Activated CD4-positive, alpha-beta memory T cell treated with anti-CD3 and anti-CD28 coated beads for 36 hours (primary cell): ENCODE measurements around the gene ADAM8. TPM values are rescaled to one million over a fixed set of nuclear protein-coding genes. Genes with fewer than 3 reads are reported as not detected.
"Not testable (repeated sequence)": the region's sequence is repeated elsewhere in the genome, so short reads cannot be mapped to it uniquely, and the experiment has no call there.

Experiments used
- CTCF ChIA-PET: fragments of 350-600 bp; sonication (Branson Sonifier 250); formaldehyde crosslinking; loops from one replicate; lab custom pipeline; 2021; ENCODE audit warnings: antibody characterized with exemption, inconsistent platforms; lab: Charles Lee
- POLR2A ChIA-PET: fragments of 350-600 bp; sonication (Branson Sonifier 250); formaldehyde crosslinking; loops from one replicate; lab custom pipeline; 2021; ENCODE audit warnings: antibody characterized with exemption; lab: Charles Lee
- DNase-seq: peaks from one replicate; pipeline ENCODE4 v3.0.0-alpha.2; 2020
- H3K27ac Mint-ChIP-seq: one replicate; pipeline ENCODE4 v1.8.0; 2021; ENCODE audit warnings: mixed read lengths
- H3K27me3 Mint-ChIP-seq: one replicate; pipeline ENCODE4 v1.8.0; 2021; ENCODE audit warnings: mixed read lengths
- H3K36me3 Mint-ChIP-seq: one replicate; pipeline ENCODE4 v1.8.0; 2021; ENCODE audit warnings: mixed read lengths
- H3K4me1 Mint-ChIP-seq: one replicate; pipeline ENCODE4 v1.8.0; 2021; ENCODE audit warnings: low read depth, mixed read lengths
- H3K4me3 Mint-ChIP-seq: one replicate; pipeline ENCODE4 v1.8.0; 2021; ENCODE audit warnings: mild to moderate bottlenecking, mixed read lengths
- H3K9me3 Mint-ChIP-seq: one replicate; pipeline ENCODE4 v1.8.0; 2021; ENCODE audit warnings: mixed read lengths
- intact Hi-C: fragments of 100-400 bp; cut with micrococcal nuclease; formaldehyde crosslinking; loops from one replicate; pipeline ENCODE4 v1.15.1; 2023
- total RNA-seq, 2 experiments: library from RNA; stranded (reverse); gene quantifications; one replicate each; pipeline ENCODE4 v1.2.3, GENCODE V29; 2021

ADAM8 gene
- total RNA-seq, 2 experiments from 2014 or later: 160 to 165 TPM

DNA sequence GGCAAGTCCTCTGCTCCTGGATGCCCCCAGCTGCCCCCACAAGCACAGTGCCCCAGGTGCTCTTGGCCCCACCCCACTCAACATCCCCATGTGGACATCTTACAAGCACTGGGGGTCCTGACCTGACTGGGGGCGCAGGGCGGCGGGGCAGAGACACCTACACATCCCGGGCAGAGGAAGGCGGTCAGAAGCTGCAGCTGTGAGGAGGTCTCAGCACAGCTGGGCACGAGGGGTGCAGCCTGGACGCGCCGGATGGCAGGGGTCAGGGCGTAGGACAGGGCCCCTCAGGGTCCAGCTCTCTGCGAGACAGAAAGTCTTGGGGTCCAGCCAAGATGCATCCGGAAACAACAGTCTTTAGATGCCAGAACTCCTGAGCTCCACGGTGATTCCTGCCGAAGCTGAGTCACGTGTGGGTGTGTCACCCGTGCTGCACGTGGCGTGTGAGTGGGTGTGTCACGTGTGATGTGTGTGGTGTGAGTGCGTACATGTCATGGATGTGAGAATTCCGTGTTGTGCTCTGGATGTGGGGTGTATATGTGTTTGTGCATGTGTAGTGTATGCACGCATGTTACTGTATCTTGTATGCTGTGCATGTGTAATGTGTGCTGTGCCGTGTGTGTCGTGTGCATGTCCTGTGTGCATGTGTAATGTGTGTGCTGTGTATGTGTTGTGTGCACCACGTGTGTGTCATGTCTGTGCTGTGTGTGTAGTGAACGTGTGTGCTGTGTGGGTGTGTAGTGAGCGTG lies 33.9 kb downstream of the ADAM8 start:
- DNase-seq: no peak
- intact Hi-C loops: no loop called here
- Mint-ChIP-seq H3K27ac (peak overlapping the region; percentile 16), H3K4me3 (no peak overlapping the region), H3K4me1 (peaks cover 17% of the 10 kb centered on the region), H3K27me3 (peaks cover 36% of the 10 kb centered on the region), H3K36me3 (no peaks in the 10 kb centered on the region), H3K9me3 (no peaks in the 10 kb centered on the region)
- ChIA-PET CTCF (interaction anchor here (0.5 to 2.6 kb wide), 2 partner anchors 19 to 99 kb away, joined by 3 to 8 read pairs; no protein-coding TSS in a partner anchor), POLR2A (no interaction called here)

DNA sequence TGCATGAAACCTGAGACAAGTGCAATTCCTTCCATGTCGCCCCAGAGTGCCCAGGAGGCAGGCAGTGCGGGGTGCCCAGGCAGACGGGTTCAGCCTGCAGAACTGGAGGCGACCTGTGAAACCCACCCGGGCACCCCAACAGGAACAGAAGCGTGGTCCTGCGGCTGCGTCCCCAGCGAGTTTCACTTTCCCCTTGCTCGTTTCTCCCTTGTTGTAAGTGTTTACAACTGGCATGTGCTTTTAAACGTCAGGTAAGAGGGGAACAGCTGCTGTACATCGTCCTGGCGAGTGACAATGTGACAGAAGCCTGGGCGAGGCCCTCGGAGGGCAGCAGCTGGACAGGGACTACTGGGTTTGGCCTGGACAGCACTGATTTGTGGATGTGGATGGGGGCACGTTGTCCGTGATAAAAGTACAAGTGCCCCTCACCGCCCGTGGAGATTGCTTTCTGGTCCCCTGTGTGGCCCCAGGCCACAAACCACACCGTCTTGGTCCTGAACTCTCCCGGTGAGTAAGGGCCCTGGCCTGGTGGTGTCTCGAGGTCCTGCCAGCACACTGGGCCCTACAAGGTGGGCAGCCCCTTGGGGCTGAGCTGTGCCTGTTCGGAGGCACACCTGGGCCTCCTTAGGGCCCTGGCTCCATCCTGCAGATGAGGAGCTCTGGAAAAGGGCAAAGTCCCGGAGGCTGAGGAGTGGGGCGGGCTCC lies 35.0 kb downstream of the ADAM8 start:
- Mint-ChIP-seq H3K4me3 (no peak overlapping the region), H3K36me3 (no peaks in the 10 kb centered on the region), H3K27me3 (peaks cover 36% of the 10 kb centered on the region), H3K27ac (no peak overlapping the region), H3K9me3 (no peaks in the 10 kb centered on the region), H3K4me1 (peaks cover 17% of the 10 kb centered on the region)
- CTCF ChIA-PET: interaction anchor here (2.6 kb wide), 1 partner anchor 98 kb away, joined by 8 read pairs; no protein-coding TSS in a partner anchor
- DNase-seq: no peak
- intact Hi-C loops: no loop called here
- POLR2A ChIA-PET: no interaction called here

DNA sequence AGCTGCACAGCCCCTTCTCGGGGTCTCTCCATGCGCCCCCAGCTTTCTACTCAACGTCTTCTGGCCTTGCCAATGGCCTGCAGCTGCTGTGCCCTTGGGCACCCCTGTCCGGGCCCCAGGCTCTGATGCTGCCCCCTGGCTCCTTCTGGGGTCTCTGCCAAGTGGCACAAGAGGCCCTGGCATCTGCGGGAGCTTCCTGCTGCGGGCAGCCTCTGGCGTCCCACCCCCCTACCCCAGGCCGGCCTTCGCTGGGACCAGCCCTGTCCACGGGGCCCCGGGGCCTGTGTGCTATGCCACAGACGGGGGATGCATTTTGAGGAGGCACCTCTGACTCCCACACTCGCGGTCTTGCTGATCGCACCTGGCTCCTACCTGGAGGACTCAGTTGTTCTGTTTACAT lies 36.7 kb downstream of the ADAM8 start:
- intact Hi-C loops: no loop called here
- no peaks in the 10 kb centered on the region for H3K9me3 Mint-ChIP-seq
- peaks cover 39% of the 10 kb centered on the region for H3K27me3 Mint-ChIP-seq
- no peaks in the 10 kb centered on the region for H3K36me3 Mint-ChIP-seq
- H3K27ac Mint-ChIP-seq: no peak overlapping the region
- H3K4me3 Mint-ChIP-seq: no peak overlapping the region
- ChIA-PET POLR2A (no interaction called here), CTCF (no interaction called here)
- no peak for DNase-seq
- peaks cover 22% of the 10 kb centered on the region for H3K4me1 Mint-ChIP-seq

DNA sequence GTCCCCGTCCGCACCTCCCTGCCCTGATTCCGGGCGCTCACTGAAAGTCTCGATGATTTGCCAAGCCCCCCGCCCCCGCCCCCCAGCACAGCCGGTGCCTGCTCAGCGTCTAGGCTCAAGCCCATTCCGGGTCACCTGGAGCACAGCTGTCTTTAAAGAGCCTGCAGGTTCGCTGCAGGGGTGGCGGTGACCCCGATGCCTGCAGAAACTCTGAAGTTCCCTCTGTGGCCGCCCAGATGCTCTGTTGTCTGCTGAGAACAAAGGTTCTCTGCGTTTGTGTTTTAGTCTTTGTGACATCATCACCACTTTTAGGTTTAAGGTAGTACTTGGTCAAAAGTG lies 38.2 kb downstream of the ADAM8 start:
- Mint-ChIP-seq H3K27me3 (peaks cover 48% of the 10 kb centered on the region), H3K27ac (no peak overlapping the region), H3K36me3 (no peaks in the 10 kb centered on the region), H3K9me3 (no peaks in the 10 kb centered on the region), H3K4me1 (peaks cover 25% of the 10 kb centered on the region), H3K4me3 (no peak overlapping the region)
- CTCF ChIA-PET: no interaction called here
- DNase-seq: no peak
- POLR2A ChIA-PET: no interaction called here
- intact Hi-C loops: no loop called here

DNA sequence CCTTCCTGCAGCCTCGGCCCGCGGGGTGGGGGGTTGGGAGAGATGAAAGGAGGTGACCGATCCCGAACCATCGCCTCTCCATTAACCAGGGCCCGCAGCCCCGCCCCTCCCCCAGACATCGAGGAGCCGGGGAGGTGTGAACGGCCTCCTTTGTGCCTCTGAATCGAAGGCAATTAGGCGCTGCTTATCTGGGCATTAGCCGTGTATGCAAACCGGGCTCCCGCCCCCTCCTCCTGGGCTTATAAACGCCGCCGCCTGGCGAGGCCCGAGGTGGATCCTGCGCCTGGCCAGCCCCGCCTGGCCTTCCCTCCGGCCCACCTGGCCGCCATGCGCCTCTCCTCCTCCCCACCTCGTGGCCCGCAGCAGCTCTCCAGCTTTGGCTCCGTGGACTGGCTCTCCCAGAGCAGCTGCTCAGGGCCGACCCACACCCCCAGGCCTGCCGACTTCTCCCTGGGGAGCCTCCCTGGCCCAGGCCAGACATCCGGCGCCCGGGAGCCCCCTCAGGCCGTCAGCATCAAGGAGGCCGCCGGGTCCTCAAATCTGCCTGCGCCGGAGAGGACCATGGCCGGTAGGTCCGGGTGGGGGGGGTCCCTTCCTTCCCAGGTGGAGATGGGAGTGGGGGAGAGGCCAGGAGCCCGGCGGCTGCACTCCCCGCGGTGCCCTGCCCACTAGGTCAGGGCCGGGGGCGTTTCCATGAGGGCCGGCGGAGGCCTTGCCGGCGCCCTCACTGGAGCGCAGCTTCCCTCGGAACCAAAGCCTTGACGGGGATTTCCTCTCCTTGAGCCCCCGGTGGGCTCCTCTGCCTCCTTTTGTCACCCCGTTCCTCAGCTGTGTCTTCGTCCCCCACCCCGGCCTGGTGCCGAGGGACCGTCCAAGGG lies 38.8 kb downstream of the ADAM8 start, which contains the start of gene VENTX:
Gene VENTX, plus strand, starts transcription at position 268 of the 878 bp plus-strand sequence. Its CDS starts 60 bp downstream, at position 328.
- ChIA-PET CTCF (no interaction called here), POLR2A (no interaction called here)
- intact Hi-C loops: no loop called here

DNA sequence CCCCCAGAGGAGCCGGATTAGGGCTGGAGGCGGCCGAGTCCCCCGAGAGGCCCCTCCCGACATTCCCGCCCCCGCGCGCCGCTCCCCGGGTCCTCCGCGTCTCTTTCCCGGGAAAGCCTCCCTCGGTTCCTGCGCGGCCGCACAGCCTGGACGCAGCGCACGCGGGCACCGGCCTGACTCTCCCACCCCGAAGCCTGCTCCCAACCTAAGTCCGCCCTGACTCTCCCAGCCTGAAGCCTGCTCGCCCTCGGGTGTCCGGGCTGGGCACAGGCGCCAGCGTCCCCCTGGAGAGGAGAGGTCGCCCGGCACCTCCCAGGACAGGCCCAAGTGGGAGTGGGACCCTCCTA lies 39.5 kb downstream of the ADAM8 start:
- intact Hi-C loops: no loop called here
- H3K27me3 Mint-ChIP-seq: peaks cover 46% of the 10 kb centered on the region

More for the DNA sequence above, 38.8 kb downstream of the ADAM8 start, which contains the start of gene VENTX:
- peaks cover 25% of the 10 kb centered on the region for H3K4me1 Mint-ChIP-seq
- no peak within 1 kb of the TSS for H3K4me3 Mint-ChIP-seq
- peaks cover 48% of the 10 kb centered on the region for H3K27me3 Mint-ChIP-seq
- DNase-seq: no peak
- H3K27ac Mint-ChIP-seq: no peak within 1 kb of the TSS
- H3K36me3 Mint-ChIP-seq: no peaks in the 10 kb centered on the region
- no peaks in the 10 kb centered on the region for H3K9me3 Mint-ChIP-seq

DNA sequence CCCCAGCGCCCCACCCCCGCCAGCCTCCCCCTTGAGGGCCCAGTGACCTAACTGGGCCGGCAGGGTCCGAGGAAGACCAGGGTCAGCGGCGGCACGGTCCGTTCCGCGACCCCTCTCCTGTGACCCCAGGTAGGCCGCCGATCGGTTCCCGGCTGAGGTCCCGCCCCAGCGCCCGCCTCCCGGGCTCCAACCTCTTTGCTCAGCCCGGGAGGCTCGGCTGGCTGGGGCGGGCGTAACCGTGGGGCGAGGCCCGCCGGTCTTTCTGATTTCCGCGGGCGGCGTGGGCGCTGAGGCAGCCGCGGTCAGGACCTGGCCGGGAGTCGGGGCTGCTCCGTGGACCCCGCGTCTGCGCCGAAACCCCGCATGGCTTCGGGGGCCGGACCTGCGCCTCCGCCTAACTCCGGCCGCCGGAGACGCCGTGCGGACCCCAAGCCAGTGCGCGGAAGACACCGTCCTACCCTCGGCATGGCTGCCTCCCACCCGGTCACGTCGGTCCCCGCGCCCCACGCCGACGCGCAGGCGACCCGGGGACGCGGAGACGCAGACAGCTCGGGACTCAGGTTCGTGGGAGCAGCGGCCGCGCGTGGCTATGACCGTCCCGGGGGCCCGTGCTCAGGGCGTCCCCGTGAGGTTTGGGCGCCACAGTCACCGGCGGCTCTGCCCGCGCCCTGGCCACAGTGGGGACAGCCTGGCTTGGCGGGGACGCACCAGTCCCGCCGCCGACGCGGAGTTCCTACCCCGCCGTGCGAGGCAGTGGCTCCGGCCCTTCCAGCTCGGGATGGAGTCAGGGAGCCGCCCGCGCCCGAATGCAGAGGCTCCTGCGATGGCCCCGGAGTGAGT lies 40.0 kb downstream of the ADAM8 start:
- DNase-seq: no peak
- peaks cover 48% of the 10 kb centered on the region for H3K27me3 Mint-ChIP-seq

More for the DNA sequence above, 39.5 kb downstream of the ADAM8 start:
- H3K4me3 Mint-ChIP-seq: no peak overlapping the region
- peaks cover 21% of the 10 kb centered on the region for H3K4me1 Mint-ChIP-seq
- H3K9me3 Mint-ChIP-seq: no peaks in the 10 kb centered on the region
- H3K36me3 Mint-ChIP-seq: no peaks in the 10 kb centered on the region
- ChIA-PET POLR2A (no interaction called here), CTCF (no interaction called here)
- no peak for DNase-seq
- no peak overlapping the region for H3K27ac Mint-ChIP-seq

DNA sequence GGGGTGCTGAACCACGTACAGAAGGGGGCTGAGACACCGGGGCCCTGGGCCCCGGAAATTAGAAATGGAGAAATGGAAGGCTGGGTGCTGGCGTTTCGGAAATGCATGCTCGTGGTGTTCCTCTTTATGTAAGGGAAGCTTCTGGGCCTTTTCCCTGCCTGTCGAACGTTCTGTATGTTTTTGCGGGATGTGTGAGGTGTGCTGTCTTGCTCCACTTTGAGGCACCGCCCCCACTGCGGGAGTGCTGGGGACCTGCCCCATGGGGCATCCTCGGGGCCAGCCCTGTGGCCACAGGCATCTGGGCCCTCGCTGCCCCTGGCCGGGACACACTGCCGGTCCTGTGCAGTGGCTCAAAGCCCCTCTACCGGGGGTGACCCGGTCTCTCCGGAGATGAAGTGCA lies 40.7 kb downstream of the ADAM8 start:
- intact Hi-C loops: no loop called here
- Mint-ChIP-seq H3K4me3 (no peak overlapping the region), H3K4me1 (peaks cover 13% of the 10 kb centered on the region), H3K27me3 (peaks cover 46% of the 10 kb centered on the region), H3K27ac (no peak overlapping the region), H3K9me3 (no peaks in the 10 kb centered on the region), H3K36me3 (no peaks in the 10 kb centered on the region)
- CTCF ChIA-PET: no interaction called here
- no peak for DNase-seq
- POLR2A ChIA-PET: no interaction called here

More for the DNA sequence above, 40.0 kb downstream of the ADAM8 start:
- Mint-ChIP-seq H3K4me3 (no peak overlapping the region), H3K9me3 (no peaks in the 10 kb centered on the region), H3K36me3 (no peaks in the 10 kb centered on the region), H3K4me1 (peaks cover 17% of the 10 kb centered on the region), H3K27ac (no peak overlapping the region)
- CTCF ChIA-PET: no interaction called here
- intact Hi-C loops: no loop called here
- POLR2A ChIA-PET: no interaction called here

DNA sequence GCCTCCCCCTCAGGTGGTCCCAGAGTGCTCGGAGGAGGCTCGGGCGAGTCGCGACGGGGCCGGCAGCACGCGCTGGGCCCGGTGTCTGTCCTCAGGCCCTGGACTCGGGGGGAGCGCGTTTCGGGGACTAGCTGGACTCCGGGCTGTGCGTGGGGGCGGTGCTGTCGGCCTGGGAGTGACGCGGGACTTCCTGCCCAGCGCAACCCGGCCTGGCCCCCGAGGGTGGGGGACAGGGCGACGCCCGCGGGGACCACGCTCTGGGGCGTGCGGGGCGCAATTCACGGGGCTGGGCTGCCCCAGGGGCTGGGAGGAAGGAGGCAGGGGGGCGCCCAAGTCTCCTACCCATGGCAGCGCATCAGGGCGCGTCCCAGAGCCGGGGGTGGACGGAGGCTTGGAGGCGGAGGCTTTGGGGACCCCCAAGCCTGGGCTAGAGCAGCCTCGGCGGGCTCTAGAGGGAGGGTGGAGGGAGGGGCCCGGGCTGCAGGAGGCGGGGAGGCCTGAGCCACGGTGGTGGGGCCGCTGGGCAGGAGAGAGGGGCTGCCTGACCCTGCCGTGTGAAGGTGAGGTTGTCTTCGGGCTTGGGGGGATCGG lies 41.3 kb downstream of the ADAM8 start:
- Mint-ChIP-seq H3K4me1 (peaks cover 10% of the 10 kb centered on the region), H3K9me3 (no peaks in the 10 kb centered on the region), H3K27me3 (peaks cover 42% of the 10 kb centered on the region), H3K4me3 (no peak overlapping the region), H3K27ac (no peak overlapping the region), H3K36me3 (no peaks in the 10 kb centered on the region)
- intact Hi-C loops: no loop called here
- DNase-seq: peak; percentile 33
- ChIA-PET CTCF (no interaction called here), POLR2A (no interaction called here)

DNA sequence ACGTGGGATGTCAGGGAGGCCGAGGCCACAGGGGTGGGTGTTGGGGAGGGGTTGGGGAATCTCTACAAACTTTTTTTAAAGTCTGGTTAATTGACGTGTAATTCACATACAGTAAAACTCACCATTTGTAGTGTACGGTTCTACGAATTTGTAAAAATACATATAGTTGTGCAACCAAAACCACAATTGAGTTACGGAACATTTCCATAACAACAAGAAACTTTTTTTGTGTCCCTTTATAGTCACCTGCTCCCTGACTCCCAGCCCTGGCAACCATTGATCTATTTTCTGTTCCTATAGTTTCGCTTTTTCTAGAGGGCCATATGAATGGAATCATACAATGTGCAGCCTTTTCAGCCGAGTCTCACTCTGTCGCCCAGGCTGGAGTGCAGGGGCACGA lies 41.9 kb downstream of the ADAM8 start:
- H3K36me3 Mint-ChIP-seq, DNase-seq, POLR2A ChIA-PET, CTCF ChIA-PET, H3K4me1 Mint-ChIP-seq, H3K27ac Mint-ChIP-seq, H3K9me3 Mint-ChIP-seq, intact Hi-C loops: not testable (repeated sequence)
- H3K27me3 Mint-ChIP-seq: peaks cover 40% of the 10 kb centered on the region
- H3K4me3 Mint-ChIP-seq: peak overlapping the region; percentile 29

DNA sequence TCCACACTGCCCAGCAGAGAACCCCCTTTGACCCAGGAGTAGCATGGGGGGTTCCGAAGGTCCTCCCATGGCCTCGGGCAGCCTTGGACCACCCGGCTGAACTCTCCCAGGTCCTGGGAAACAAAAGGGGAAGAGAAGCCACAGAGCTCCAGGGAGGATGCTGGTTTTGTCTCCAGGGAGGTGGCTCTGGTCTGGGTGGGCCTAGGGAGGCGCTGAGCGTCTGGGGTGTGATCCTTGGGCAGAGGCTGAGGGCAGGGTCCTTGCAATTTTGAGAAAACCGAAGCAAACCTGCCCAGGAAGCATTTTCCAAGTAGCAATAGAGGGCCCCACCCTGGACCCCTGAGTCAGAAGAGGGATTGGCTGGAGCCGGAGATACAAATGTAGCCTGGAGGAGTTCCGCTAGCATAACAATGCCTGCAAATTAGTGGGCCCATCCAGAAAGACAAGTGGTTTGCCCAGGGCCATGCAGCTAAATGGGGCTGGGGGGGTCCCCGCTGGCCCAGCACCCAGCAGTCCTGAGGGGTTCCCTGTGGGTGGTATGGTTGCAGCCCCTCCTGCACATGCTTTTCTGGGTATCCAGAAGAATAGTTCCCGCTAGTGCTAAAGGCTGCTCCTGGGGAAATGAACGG lies 44.6 kb downstream of the ADAM8 start:
- intact Hi-C loops: no loop called here
- DNase-seq: no peak
- Mint-ChIP-seq H3K4me1 (peaks cover 15% of the 10 kb centered on the region), H3K9me3 (no peaks in the 10 kb centered on the region), H3K4me3 (no peak overlapping the region), H3K36me3 (no peaks in the 10 kb centered on the region), H3K27me3 (peaks cover 48% of the 10 kb centered on the region), H3K27ac (peak overlapping the region; percentile 51)
- ChIA-PET CTCF (no interaction called here), POLR2A (no interaction called here)
